ENCODE data around the gene AOC2. TPM values are rescaled to one million over a fixed set of nuclear protein-coding genes. Genes with fewer than 3 reads are reported as not detected.

Gene AOC2
- total RNA-seq, 1 donor from 2014 or later = 2.2 TPM

- intact Hi-C loops (cut with DNase I) = no loop called here
- Histone ChIP-seq H3K4me1 (peaks cover 21% of the 10 kb centered on the region), H3K36me3 (peaks cover 0 to 52% of the 10 kb centered on the region in 2 donors), H3K27me3 (no peaks in the 10 kb centered on the region), H3K9me3 (no peaks in the 10 kb centered on the region), H3K27ac (no peak overlapping the region), H3K4me3 (no peak overlapping the region)
- TF ChIP-seq, protein P1, sequence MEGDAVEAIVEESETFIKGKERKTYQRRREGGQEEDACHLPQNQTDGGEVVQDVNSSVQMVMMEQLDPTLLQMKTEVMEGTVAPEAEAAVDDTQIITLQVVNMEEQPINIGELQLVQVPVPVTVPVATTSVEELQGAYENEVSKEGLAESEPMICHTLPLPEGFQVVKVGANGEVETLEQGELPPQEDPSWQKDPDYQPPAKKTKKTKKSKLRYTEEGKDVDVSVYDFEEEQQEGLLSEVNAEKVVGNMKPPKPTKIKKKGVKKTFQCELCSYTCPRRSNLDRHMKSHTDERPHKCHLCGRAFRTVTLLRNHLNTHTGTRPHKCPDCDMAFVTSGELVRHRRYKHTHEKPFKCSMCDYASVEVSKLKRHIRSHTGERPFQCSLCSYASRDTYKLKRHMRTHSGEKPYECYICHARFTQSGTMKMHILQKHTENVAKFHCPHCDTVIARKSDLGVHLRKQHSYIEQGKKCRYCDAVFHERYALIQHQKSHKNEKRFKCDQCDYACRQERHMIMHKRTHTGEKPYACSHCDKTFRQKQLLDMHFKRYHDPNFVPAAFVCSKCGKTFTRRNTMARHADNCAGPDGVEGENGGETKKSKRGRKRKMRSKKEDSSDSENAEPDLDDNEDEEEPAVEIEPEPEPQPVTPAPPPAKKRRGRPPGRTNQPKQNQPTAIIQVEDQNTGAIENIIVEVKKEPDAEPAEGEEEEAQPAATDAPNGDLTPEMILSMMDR (IDR thresholded peaks at IDR 0.05) = no peak
- TF ChIP-seq POLR2A (IDR thresholded peaks at IDR 0.05) = no peak
- DNase-seq (ENCODE audit: extremely low spot score in 2 of 2) = no peak
These were observed 8.6 kb upstream of the AOC2 start for GRCh38 chr17:42835732-42836131.

GRCh38 chr17:42841975-42842685 is 2.2 kb upstream of the AOC2 start:
- no peaks in the 10 kb centered on the region for H3K9me3 ChIP-seq
- TF ChIP-seq, protein P1 (IDR thresholded peaks at IDR 0.05) = no peak
- TF ChIP-seq POLR2A (IDR thresholded peaks at IDR 0.05) = no peak
- TF ChIP-seq POLR2AphosphoS5 (IDR thresholded peaks at IDR 0.05; ENCODE audit: insufficient read depth in 1 of 2, low read depth in 1 of 2) = no peak
- H3K4me3 ChIP-seq = no peak overlapping the region
- intact Hi-C loops (cut with DNase I) = no loop called here
- no peak for DNase-seq (ENCODE audit: extremely low spot score in 2 of 2)
- H3K4me1 ChIP-seq = peaks cover 7% of the 10 kb centered on the region
- no peaks in the 10 kb centered on the region for H3K27me3 ChIP-seq
- no peak overlapping the region for H3K27ac ChIP-seq
- H3K36me3 ChIP-seq = peaks cover 0 to 71% of the 10 kb centered on the region in 2 donors

DNA sequence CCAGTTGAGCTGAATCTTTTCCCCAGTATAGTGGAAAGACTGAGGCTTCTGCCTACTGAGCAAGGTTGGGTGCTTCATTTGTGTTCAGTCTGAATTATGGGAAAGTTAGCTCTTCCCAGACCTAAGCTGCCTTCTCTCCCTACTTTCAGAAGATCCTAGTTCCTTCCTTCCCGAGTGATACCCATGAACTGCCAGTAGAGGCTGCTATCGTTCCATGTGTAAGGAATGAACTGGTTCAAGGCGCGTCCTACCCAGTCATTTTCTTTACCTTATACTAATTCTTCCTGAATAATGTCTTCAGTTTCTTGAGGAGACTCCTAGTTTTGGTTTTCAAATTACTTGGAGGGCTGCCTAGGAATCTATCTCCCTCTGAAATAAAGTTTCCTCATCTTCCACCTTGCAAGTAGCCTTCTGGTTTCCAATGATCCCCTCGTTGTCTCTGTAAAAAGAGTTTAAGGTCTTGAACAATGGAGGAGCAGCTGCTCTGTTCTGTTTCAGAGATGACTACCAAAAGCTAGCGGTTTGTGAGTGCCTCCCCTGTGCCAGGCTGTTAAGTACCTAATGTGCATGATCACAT is 934 bp upstream of the AOC2 start:
- intact Hi-C loops (cut with DNase I) = no loop called here
- H3K27me3 ChIP-seq = no peaks in the 10 kb centered on the region

DNA sequence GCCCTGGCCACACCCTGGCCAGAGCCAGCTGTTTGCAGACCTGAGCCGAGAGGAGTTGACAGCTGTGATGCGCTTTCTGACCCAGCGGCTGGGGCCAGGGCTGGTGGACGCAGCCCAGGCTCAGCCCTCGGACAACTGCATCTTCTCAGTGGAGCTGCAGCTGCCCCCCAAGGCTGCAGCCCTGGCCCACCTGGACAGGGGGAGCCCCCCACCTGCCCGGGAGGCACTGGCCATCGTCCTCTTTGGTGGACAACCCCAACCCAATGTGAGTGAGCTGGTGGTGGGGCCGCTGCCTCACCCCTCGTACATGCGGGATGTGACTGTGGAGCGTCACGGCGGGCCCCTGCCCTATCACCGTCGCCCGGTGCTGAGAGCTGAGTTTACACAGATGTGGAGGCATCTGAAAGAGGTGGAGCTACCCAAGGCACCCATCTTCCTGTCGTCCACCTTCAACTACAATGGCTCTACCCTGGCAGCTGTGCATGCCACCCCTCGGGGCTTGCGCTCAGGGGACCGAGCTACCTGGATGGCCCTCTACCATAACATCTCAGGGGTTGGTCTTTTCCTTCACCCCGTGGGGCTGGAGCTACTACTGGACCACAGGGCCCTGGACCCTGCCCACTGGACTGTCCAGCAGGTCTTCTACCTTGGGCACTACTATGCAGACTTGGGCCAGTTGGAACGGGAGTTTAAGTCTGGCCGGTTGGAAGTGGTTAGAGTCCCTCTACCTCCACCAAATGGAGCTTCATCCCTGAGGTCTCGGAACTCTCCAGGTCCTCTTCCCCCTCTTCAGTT is 578 bp downstream of the AOC2 start:
- Histone ChIP-seq H3K4me1 (peaks cover 13% of the 10 kb centered on the region), H3K27me3 (no peaks in the 10 kb centered on the region), H3K36me3 (peaks cover 0 to 43% of the 10 kb centered on the region in 2 donors), H3K27ac (no peak overlapping the region), H3K4me3 (no peak overlapping the region), H3K9me3 (no peaks in the 10 kb centered on the region)
- no peak for TF ChIP-seq POLR2AphosphoS5 (IDR thresholded peaks at IDR 0.05; ENCODE audit: insufficient read depth in 1 of 2, low read depth in 1 of 2)
- TF ChIP-seq, protein P1 (IDR thresholded peaks at IDR 0.05) = no peak
- no peak for TF ChIP-seq POLR2A (IDR thresholded peaks at IDR 0.05)
- intact Hi-C loops (cut with DNase I) = no loop called here
- DNase-seq (ENCODE audit: extremely low spot score in 2 of 2) = no peak

More for the DNA sequence above, 934 bp upstream of the AOC2 start:
- Histone ChIP-seq H3K36me3 (peaks cover 0 to 58% of the 10 kb centered on the region in 2 donors), H3K27ac (no peak overlapping the region), H3K4me1 (peaks cover 7% of the 10 kb centered on the region), H3K9me3 (no peaks in the 10 kb centered on the region), H3K4me3 (no peak overlapping the region)
- TF ChIP-seq POLR2AphosphoS5 (IDR thresholded peaks at IDR 0.05; ENCODE audit: insufficient read depth in 1 of 2, low read depth in 1 of 2) = peak in 1 of 2 donors; percentile 14
- TF ChIP-seq, protein P1 (IDR thresholded peaks at IDR 0.05) = peak; percentile 68 to 81 (median 70)
- no peak for TF ChIP-seq POLR2A (IDR thresholded peaks at IDR 0.05)
- DNase-seq (ENCODE audit: extremely low spot score in 2 of 2) = no peak

Measured in vagina (tissue), 2 donors.